Effector memory CD8-positive, alpha-beta T cell (primary cell): ENCODE results near the gene ERCC8.
A peak's percentile ranks its signal among the peaks of the same experiment; 100 is the strongest.
"Not testable (repeated sequence)": the region's sequence is repeated elsewhere in the genome, so short reads cannot be mapped to it uniquely, and the experiment has no call there.

Experiments
- ATAC-seq: fragments of 150-1000 bp; cut with Tn5 transposase; replicated peaks from 2 replicates; pipeline ENCODE4 v1.10.0; 2021; ENCODE audit warnings: mild to moderate bottlenecking, moderate library complexity
- DNase-seq, 3 experiments: peaks; one replicate each; pipeline ENCODE4 v3.0.0; 2021
- H3K27ac Mint-ChIP-seq, 2 donors: one replicate each; pipeline ENCODE4 v1.8.0; 2022; ENCODE audit warnings: mild to moderate bottlenecking in 2 of 2, mixed read lengths in 2 of 2, moderate library complexity in 2 of 2
- H3K27me3 Mint-ChIP-seq, 2 donors: one replicate each; pipeline ENCODE4 v1.8.0; 2022; ENCODE audit warnings: mixed read lengths in 2 of 2
- H3K36me3 Mint-ChIP-seq: one replicate; pipeline ENCODE4 v1.8.0; 2022; ENCODE audit warnings: mild to moderate bottlenecking, moderate library complexity, mixed read lengths; ENCODE audit not compliant: insufficient read depth
- H3K4me1 Mint-ChIP-seq, 2 donors: one replicate each; pipeline ENCODE4 v1.8.0; 2022; ENCODE audit warnings: low read depth in 2 of 2, mixed read lengths in 2 of 2
- H3K4me3 Mint-ChIP-seq, 2 donors: one replicate each; pipeline ENCODE4 v1.8.0; 2022; ENCODE audit warnings: mild to moderate bottlenecking in 2 of 2, mixed read lengths in 2 of 2, moderate library complexity in 2 of 2
- H3K9me3 Mint-ChIP-seq, 2 donors: one replicate each; pipeline ENCODE4 v1.8.0; 2022; ENCODE audit warnings: mixed read lengths in 2 of 2

The ERCC8 gene

GRCh38 chr5:60887746-60888145, 57.1 kb downstream of the ERCC8 start:
- Mint-ChIP-seq H3K4me3 (no peak overlapping the region), H3K27ac (no peak overlapping the region), H3K4me1 (no peaks in the 10 kb centered on the region), H3K36me3 (peaks cover 3% of the 10 kb centered on the region), H3K9me3 (no peaks in the 10 kb centered on the region), H3K27me3 (no peaks in the 10 kb centered on the region)
- no peak for DNase-seq
- ATAC-seq, result no peak

- Mint-ChIP-seq H3K27ac (no peak overlapping the region), H3K4me3 (no peak overlapping the region), H3K27me3 (no peaks in the 10 kb centered on the region), H3K36me3 (peaks cover 3% of the 10 kb centered on the region), H3K4me1 (no peaks in the 10 kb centered on the region), H3K9me3 (no peaks in the 10 kb centered on the region)
- ATAC-seq (no peak), DNase-seq (no peak)
Measured at GRCh38 chr5:60887096-60887495, 57.8 kb downstream of the ERCC8 start.

GRCh38 chr5:60886158-60886557, 58.7 kb downstream of the ERCC8 start:
- H3K27me3 Mint-ChIP-seq, result no peaks in the 10 kb centered on the region
- no peak overlapping the region for H3K27ac Mint-ChIP-seq
- no peak overlapping the region for H3K4me3 Mint-ChIP-seq
- ATAC-seq, result no peak
- no peaks in the 10 kb centered on the region for H3K4me1 Mint-ChIP-seq
- peaks cover 3% of the 10 kb centered on the region for H3K36me3 Mint-ChIP-seq
- no peak for DNase-seq
- no peaks in the 10 kb centered on the region for H3K9me3 Mint-ChIP-seq

- ATAC-seq (no peak), DNase-seq (no peak)
- Mint-ChIP-seq H3K27ac (no peak overlapping the region), H3K27me3 (no peaks in the 10 kb centered on the region), H3K9me3 (peaks cover 3 to 15% of the 10 kb centered on the region in 2 donors), H3K36me3 (peaks cover 3% of the 10 kb centered on the region), H3K4me1 (no peaks in the 10 kb centered on the region), H3K4me3 (no peak overlapping the region)
Measured at GRCh38 chr5:60883229-60883628, 61.6 kb downstream of the ERCC8 start.

GRCh38 chr5:60872892-60873291, 72.0 kb downstream of the ERCC8 start:
- DNase-seq, result no peak
- Mint-ChIP-seq H3K27ac (no peak overlapping the region), H3K27me3 (no peaks in the 10 kb centered on the region), H3K9me3 (peaks cover 1 to 13% of the 10 kb centered on the region in 2 donors), H3K36me3 (no peaks in the 10 kb centered on the region), H3K4me1 (no peaks in the 10 kb centered on the region), H3K4me3 (no peak overlapping the region)
- no peak for ATAC-seq

- no peak for ATAC-seq
- no peak overlapping the region for H3K27ac Mint-ChIP-seq
- no peak for DNase-seq
- H3K27me3 Mint-ChIP-seq, result no peaks in the 10 kb centered on the region
- no peaks in the 10 kb centered on the region for H3K4me1 Mint-ChIP-seq
- H3K9me3 Mint-ChIP-seq, result peaks cover 1 to 13% of the 10 kb centered on the region in 2 donors
- no peaks in the 10 kb centered on the region for H3K36me3 Mint-ChIP-seq
- no peak overlapping the region for H3K4me3 Mint-ChIP-seq
Measured at GRCh38 chr5:60870857-60871256, 74.0 kb downstream of the ERCC8 start.

GRCh38 chr5:60860572-60860971, 84.3 kb downstream of the ERCC8 start:
- H3K4me3 Mint-ChIP-seq, H3K4me1 Mint-ChIP-seq, H3K27me3 Mint-ChIP-seq, H3K27ac Mint-ChIP-seq, H3K36me3 Mint-ChIP-seq, DNase-seq, H3K9me3 Mint-ChIP-seq, ATAC-seq: not testable (repeated sequence)

GRCh38 chr5:60856066-60856465, 88.8 kb downstream of the ERCC8 start:
- DNase-seq (no peak), ATAC-seq (no peak)
- no peaks in the 10 kb centered on the region for H3K36me3 Mint-ChIP-seq
- H3K27ac Mint-ChIP-seq, result no peak overlapping the region
- H3K9me3 Mint-ChIP-seq, result peaks cover 0 to 1% of the 10 kb centered on the region in 2 donors
- H3K27me3 Mint-ChIP-seq, result no peaks in the 10 kb centered on the region
- H3K4me3 Mint-ChIP-seq, result no peak overlapping the region
- no peaks in the 10 kb centered on the region for H3K4me1 Mint-ChIP-seq

- H3K36me3 Mint-ChIP-seq, result no peaks in the 10 kb centered on the region
- ATAC-seq (no peak), DNase-seq (no peak)
- no peaks in the 10 kb centered on the region for H3K27me3 Mint-ChIP-seq
- no peak overlapping the region for H3K27ac Mint-ChIP-seq
- H3K4me1 Mint-ChIP-seq, result no peaks in the 10 kb centered on the region
- H3K4me3 Mint-ChIP-seq, result no peak overlapping the region
- peaks cover 0 to 1% of the 10 kb centered on the region in 2 donors for H3K9me3 Mint-ChIP-seq
Measured at GRCh38 chr5:60852940-60853339, 91.9 kb downstream of the ERCC8 start.

GRCh38 chr5:60852317-60852716, 92.6 kb downstream of the ERCC8 start:
- Mint-ChIP-seq H3K36me3 (no peaks in the 10 kb centered on the region), H3K4me1 (no peaks in the 10 kb centered on the region), H3K27me3 (no peaks in the 10 kb centered on the region), H3K27ac (no peak overlapping the region), H3K4me3 (no peak overlapping the region), H3K9me3 (peaks cover 0 to 1% of the 10 kb centered on the region in 2 donors)
- no peak for DNase-seq
- no peak for ATAC-seq

- H3K4me1 Mint-ChIP-seq, result no peaks in the 10 kb centered on the region
- peaks cover 2 to 5% of the 10 kb centered on the region in 2 donors for H3K27me3 Mint-ChIP-seq
Measured at GRCh38 chr5:60851626-60852025, 93.2 kb downstream of the ERCC8 start.

GRCh38 chr5:60846298-60846697, 98.6 kb downstream of the ERCC8 start:
- no peak for DNase-seq
- H3K27ac Mint-ChIP-seq, result no peak overlapping the region
- no peak overlapping the region for H3K4me3 Mint-ChIP-seq
- peaks cover 3% of the 10 kb centered on the region in 2 donors for H3K4me1 Mint-ChIP-seq
- no peak for ATAC-seq
- H3K36me3 Mint-ChIP-seq, result peaks cover 3% of the 10 kb centered on the region
- peaks cover 45 to 52% of the 10 kb centered on the region in 2 donors for H3K27me3 Mint-ChIP-seq
- H3K9me3 Mint-ChIP-seq, result no peaks in the 10 kb centered on the region

More at GRCh38 chr5:60851626-60852025, 93.2 kb downstream of the ERCC8 start:
- Mint-ChIP-seq H3K9me3 (peaks cover 0 to 1% of the 10 kb centered on the region in 2 donors), H3K27ac (no peak overlapping the region), H3K4me3 (no peak overlapping the region), H3K36me3 (no peaks in the 10 kb centered on the region)
- no peak for DNase-seq
- ATAC-seq, result no peak

- H3K27ac Mint-ChIP-seq, result no peak within 1 kb of the TSS
Measured at GRCh38 chr5:60843936-60844905, 100.6 kb downstream of the ERCC8 start, which contains the start of gene ELOVL7. ELOVL7 (minus strand) TSS chr5:60844269; CDS start chr5:60787397, 56,872 bp downstream.

GRCh38 chr5:60843386-60843935, 101.4 kb downstream of the ERCC8 start:
- Mint-ChIP-seq H3K27me3 (peaks cover 45 to 70% of the 10 kb centered on the region in 2 donors), H3K4me1 (peaks cover 3% of the 10 kb centered on the region in 2 donors), H3K27ac (no peak overlapping the region), H3K36me3 (peaks cover 3% of the 10 kb centered on the region), H3K9me3 (no peaks in the 10 kb centered on the region), H3K4me3 (peak overlapping the region; percentile 52 to 57)
- ATAC-seq (no peak), DNase-seq (no peak)

More at GRCh38 chr5:60843936-60844905, 100.6 kb downstream of the ERCC8 start, which contains the start of gene ELOVL7:
- ATAC-seq (peak; percentile 32), DNase-seq (no peak)
- H3K4me3 Mint-ChIP-seq, result peak within 1 kb of the TSS; percentile 52 to 63
- H3K36me3 Mint-ChIP-seq, result peaks cover 3% of the 10 kb centered on the region
- no peaks in the 10 kb centered on the region for H3K9me3 Mint-ChIP-seq
- H3K27me3 Mint-ChIP-seq, result peaks cover 45 to 69% of the 10 kb centered on the region in 2 donors
- H3K4me1 Mint-ChIP-seq, result peaks cover 3% of the 10 kb centered on the region in 2 donors
